HCT116 (cell line): ENCODE measurements around the gene PDE9A. TPM values are rescaled to one million over a fixed set of nuclear protein-coding genes. Genes with fewer than 3 reads are reported as not detected.

ENCODE experiments used
- ATAC-seq: fragments of 200-7000 bp; cut with Tn5 transposase; 2 replicates; pipeline ENCODE4 v1.9.1; 2020; ENCODE audit warnings: mild to moderate bottlenecking, moderate library complexity
- BruUV-seq: library from RNA; stranded (reverse); fragments of 400-500 nt; replicated peaks from 2 replicates; lab custom pipeline; 2021; lab: Mats Ljungman, UMichigan
- CTCF ChIA-PET: fragments of 300-600 bp; sonication (Branson Sonifier 250); formaldehyde crosslinking; loops from one replicate; lab custom pipeline; 2021; ENCODE audit warnings: antibody characterized with exemption; lab: Charles Lee
- POLR2A ChIA-PET: fragments of 300-600, 350-600 bp; sonication (Branson Sonifier 250); formaldehyde crosslinking; loops from one replicate; lab custom pipeline; 2021; ENCODE audit warnings: antibody characterized with exemption; lab: Charles Lee
- RAD21 ChIA-PET, 2 experiments: fragments of 300-600 bp; sonication (Branson Sonifier 250); formaldehyde crosslinking; loops; one replicate each; lab custom pipeline; 2023; ENCODE audit warnings: low total read pairs in 2 of 2; ENCODE audit not compliant: uncharacterized antibody in 2 of 2, unreplicated experiment in 2 of 2, low non-redundant PET in 1 of 2; lab: Charles Lee
- DNase-seq: peaks from one replicate; pipeline ENCODE4 v3.0.0-alpha.2; 2010; ENCODE audit warnings: low read depth, low spot score
- H2AFZ ChIP-seq: fragments of 200-600 bp; shearing (Covaris generic), sonication (generic); 2 replicates; pipeline ENCODE4 v1.6.1; 2017; ENCODE audit warnings: low read depth, mixed run types, mixed read lengths, antibody characterized with exemption, low read length; ENCODE audit not compliant: poor library complexity, severe bottlenecking
- H3K27ac ChIP-seq: 2 replicates; pipeline ENCODE4 v1.5.1; 2012; ENCODE audit warnings: low read depth, low read length
- H3K27me3 ChIP-seq: fragments of 200-600 bp; sonication (generic); 2 replicates; pipeline ENCODE4 v1.6.1; 2016; ENCODE audit warnings: mixed run types, low read length, mixed read lengths; ENCODE audit not compliant: insufficient read depth
- H3K36me3 ChIP-seq, 2 experiments: fragments of 200-500 bp in 1 of 2; fragments of 200-600 bp in 1 of 2; sonication (Bioruptor generic) in 1 of 2; sonication (generic) in 1 of 2; 2 replicates each; pipeline versions ENCODE4 v1.5.1 to v1.6.1; 2014 to 2016; ENCODE audit warnings: low read length in 2 of 2, inconsistent platforms in 1 of 2, mixed read lengths in 1 of 2, mixed run types in 1 of 2; ENCODE audit not compliant: insufficient read depth in 2 of 2, control insufficient read depth in 1 of 2
- H3K4me1 ChIP-seq, 2 experiments: fragments of 200-600 bp in 1 of 2; sonication (generic) in 1 of 2; 2 replicates each; pipeline versions ENCODE4 v1.5.1 to v1.6.1; 2012 to 2017; ENCODE audit warnings: low read length in 2 of 2, inconsistent platforms in 1 of 2, mild to moderate bottlenecking in 1 of 2, mixed read lengths in 1 of 2, mixed run types in 1 of 2, moderate library complexity in 1 of 2; ENCODE audit not compliant: insufficient read depth in 2 of 2, control insufficient read depth in 1 of 2
- H3K4me2 ChIP-seq: fragments of 200-600 bp; sonication (generic); 2 replicates; pipeline ENCODE4 v1.6.1; 2017; ENCODE audit warnings: mixed run types, low read length, mixed read lengths
- H3K4me3 ChIP-seq, 2 experiments: fragments of 200-600 bp in 1 of 2; sonication (generic) in 1 of 2; replicated peaks in 1 of 2; 2 replicates each; pipeline ENCODE4 v1.5.1; 2011 to 2016; ENCODE audit warnings: low read length in 2 of 2, control low read depth in 1 of 2, low read depth in 1 of 2, mild to moderate bottlenecking in 1 of 2, mixed read lengths in 1 of 2, mixed run types in 1 of 2
- H3K79me2 ChIP-seq: fragments of 200-600 bp; sonication (generic); 2 replicates; pipeline ENCODE4 v1.6.1; 2017; ENCODE audit warnings: mild to moderate bottlenecking, mixed run types, low read length, moderate library complexity, mixed read lengths; ENCODE audit not compliant: insufficient read depth
- H3K9ac ChIP-seq: fragments of 200-600 bp; sonication (generic); 2 replicates; pipeline ENCODE4 v1.6.1; 2016; ENCODE audit warnings: low read length, mixed read lengths
- H3K9me2 ChIP-seq: fragments of 200-600 bp; sonication (generic), shearing (Covaris generic); 2 replicates; pipeline ENCODE4 v1.6.1; 2017; ENCODE audit warnings: mixed run types, mild to moderate bottlenecking, moderate library complexity; ENCODE audit not compliant: insufficient read depth
- H3K9me3 ChIP-seq, 2 experiments: fragments of 200-500 bp in 1 of 2; fragments of 200-600 bp in 1 of 2; sonication (Bioruptor generic) in 1 of 2; sonication (generic) in 1 of 2; 2 replicates each; pipeline ENCODE4 v1.6.1; 2014 to 2017; ENCODE audit warnings: low read length in 2 of 2, mixed read lengths in 2 of 2, inconsistent platforms in 1 of 2, low read depth in 1 of 2, mild to moderate bottlenecking in 1 of 2, mixed run types in 1 of 2, moderate library complexity in 1 of 2; ENCODE audit not compliant: control insufficient read depth in 1 of 2, insufficient read depth in 1 of 2
- H4K20me1 ChIP-seq: fragments of 200-600 bp; sonication (generic), shearing (Covaris generic); 2 replicates; pipeline ENCODE4 v1.6.1; 2017; ENCODE audit warnings: mixed run types, mild to moderate bottlenecking, moderate library complexity; ENCODE audit not compliant: insufficient read depth
- CBX3 ChIP-seq: IDR thresholded peaks from 2 replicates; pipeline ENCODE4 v1.6.1; 2012; ENCODE audit warnings: low read depth
- CEBPB ChIP-seq: IDR thresholded peaks from 2 replicates; pipeline ENCODE4 v1.6.1; 2012; ENCODE audit warnings: low read depth
- CTCF ChIP-seq, 3 experiments: fragments of 200-600 bp in 1 of 3; sonication (generic) in 1 of 3; IDR thresholded peaks in 2 of 3; conservative IDR thresholded peaks in 1 of 3; 2 replicates each; pipeline ENCODE4 v1.5.1; 2012 to 2017; ENCODE audit warnings: low read depth in 2 of 3, low read length in 2 of 3, antibody characterized with exemption in 1 of 3, borderline replicate concordance in 1 of 3, control low read depth in 1 of 3, mild to moderate bottlenecking in 1 of 3, mixed read lengths in 1 of 3, mixed run types in 1 of 3, moderate library complexity in 1 of 3; ENCODE audit not compliant: insufficient read depth in 1 of 3
- EGR1 ChIP-seq: IDR thresholded peaks from 2 replicates; pipeline ENCODE4 v1.6.1; 2012; ENCODE audit warnings: low read depth
- ELF1 ChIP-seq: IDR thresholded peaks from 2 replicates; pipeline ENCODE4 v1.6.1; 2012; ENCODE audit warnings: low read depth, borderline replicate concordance
- EZH2 ChIP-seq: fragments of 200-600 bp; sonication (generic); IDR thresholded peaks from 2 replicates; pipeline ENCODE4 v1.6.1; 2017; ENCODE audit warnings: antibody characterized with exemption, mixed run types
- EZH2phosphoT487 ChIP-seq: fragments of 200-600 bp; IDR thresholded peaks from 2 replicates; pipeline ENCODE4 v1.6.1; 2018; ENCODE audit warnings: antibody characterized with exemption, borderline replicate concordance
- FOSL1 ChIP-seq: IDR thresholded peaks from 2 replicates; pipeline ENCODE4 v1.6.1; 2012; ENCODE audit warnings: low read depth
- JUND ChIP-seq: IDR thresholded peaks from 2 replicates; pipeline ENCODE4 v1.6.1; 2012
- MAX ChIP-seq: IDR thresholded peaks from 2 replicates; pipeline ENCODE4 v1.6.1; 2012
- POLR2A ChIP-seq: IDR thresholded peaks from 2 replicates; pipeline ENCODE4 v1.7.0; 2011; ENCODE audit warnings: borderline replicate concordance; ENCODE audit not compliant: insufficient read depth, insufficient read length; ENCODE audit errors: extremely low read depth
- RAD21 ChIP-seq: IDR thresholded peaks from 2 replicates; pipeline ENCODE4 v1.6.1; 2012; ENCODE audit warnings: low read depth, mild to moderate bottlenecking
- SP1 ChIP-seq: IDR thresholded peaks from 2 replicates; pipeline ENCODE4 v1.6.1; 2012; ENCODE audit warnings: low read depth
- SRF ChIP-seq: IDR thresholded peaks from 2 replicates; pipeline ENCODE4 v1.6.1; 2012; ENCODE audit warnings: low read depth
- TCF7L2 ChIP-seq: IDR thresholded peaks from 2 replicates; pipeline ENCODE4 v1.7.0; 2011; ENCODE audit warnings: borderline replicate concordance, inconsistent platforms; ENCODE audit not compliant: insufficient read depth, insufficient read length; ENCODE audit errors: extremely low read depth
- YY1 ChIP-seq: IDR thresholded peaks from 2 replicates; pipeline ENCODE4 v1.6.1; 2011; ENCODE audit warnings: low read length, low read depth, moderate library complexity, mild to moderate bottlenecking; ENCODE audit not compliant: insufficient replicate concordance; ENCODE audit errors: extremely low read depth
- ZNF274 ChIP-seq: fragments of 200-500 bp; sonication (Bioruptor generic); IDR thresholded peaks from 2 replicates; pipeline ENCODE4 v1.6.1; 2014; ENCODE audit warnings: mild to moderate bottlenecking, low read depth, low read length, inconsistent platforms
- intact Hi-C: fragments of 100-400 bp; cut with micrococcal nuclease; formaldehyde crosslinking; loops from 2 replicates; pipeline ENCODE4 v1.10.0; 2022
- total RNA-seq: library from RNA; stranded (reverse); gene quantifications from one replicate; pipeline ENCODE4 v1.2.1, GENCODE V29; 2021; ENCODE audit not compliant: unreplicated experiment
- TF ChIP-seq, protein P1 (sequence below): IDR thresholded peaks from 2 replicates; pipeline ENCODE4 v1.6.1; 2012; ENCODE audit warnings: low read depth

The PDE9A gene
- total RNA-seq, 1 experiment from 2014 or later: 31.4 TPM

- TF ChIP-seq TCF7L2: no peak
- TF ChIP-seq FOSL1: no peak
- no peak for TF ChIP-seq RAD21
- no peak for TF ChIP-seq SRF
- TF ChIP-seq EGR1: no peak
- no peak for TF ChIP-seq ZNF274
- TF ChIP-seq EZH2phosphoT487: no peak
Observed at GRCh38 chr21:42639646-42640152, 13.7 kb upstream of the PDE9A start (continued).

DNA sequence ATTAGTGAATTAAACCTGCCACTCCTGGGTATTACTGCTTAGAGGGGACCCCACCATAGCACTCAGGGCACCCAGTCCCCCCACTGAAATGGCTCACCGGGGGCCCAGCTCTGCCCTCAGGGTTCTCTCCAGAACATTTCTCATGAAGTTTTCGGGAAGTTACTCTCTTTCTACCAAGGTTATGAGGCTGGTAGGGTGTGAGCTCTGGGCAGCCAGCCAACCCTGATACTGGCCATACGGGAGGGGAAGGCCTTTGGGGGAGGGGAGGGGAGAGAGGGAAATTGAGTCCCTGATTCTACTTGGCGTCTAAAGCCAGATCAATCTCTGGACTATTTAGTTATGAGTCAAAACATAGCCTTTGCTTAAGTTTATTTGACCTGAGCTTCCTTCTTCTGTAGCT, 12.9 kb upstream of the PDE9A start:
- H3K9me3 ChIP-seq: no peaks in the 10 kb centered on the region
- TF ChIP-seq ZNF274 (no peak), EZH2 (no peak), CEBPB (no peak), SRF (no peak), EZH2phosphoT487 (no peak), EGR1 (no peak), SP1 (no peak), JUND (no peak), POLR2A (no peak), CTCF (IDR thresholded peaks at IDR 0.05 in 2 of 3, conservative IDR thresholded peaks at IDR 0.05 in 1 of 3; ENCODE audit: borderline replicate concordance in 1 of 3, insufficient read depth in 1 of 3, low read depth in 2 of 3, low read length in 2 of 3) (no peak), RAD21 (no peak), YY1 (no peak), MAX (no peak), TCF7L2 (no peak), CBX3 (no peak), ELF1 (no peak)
- TF ChIP-seq, protein P1, sequence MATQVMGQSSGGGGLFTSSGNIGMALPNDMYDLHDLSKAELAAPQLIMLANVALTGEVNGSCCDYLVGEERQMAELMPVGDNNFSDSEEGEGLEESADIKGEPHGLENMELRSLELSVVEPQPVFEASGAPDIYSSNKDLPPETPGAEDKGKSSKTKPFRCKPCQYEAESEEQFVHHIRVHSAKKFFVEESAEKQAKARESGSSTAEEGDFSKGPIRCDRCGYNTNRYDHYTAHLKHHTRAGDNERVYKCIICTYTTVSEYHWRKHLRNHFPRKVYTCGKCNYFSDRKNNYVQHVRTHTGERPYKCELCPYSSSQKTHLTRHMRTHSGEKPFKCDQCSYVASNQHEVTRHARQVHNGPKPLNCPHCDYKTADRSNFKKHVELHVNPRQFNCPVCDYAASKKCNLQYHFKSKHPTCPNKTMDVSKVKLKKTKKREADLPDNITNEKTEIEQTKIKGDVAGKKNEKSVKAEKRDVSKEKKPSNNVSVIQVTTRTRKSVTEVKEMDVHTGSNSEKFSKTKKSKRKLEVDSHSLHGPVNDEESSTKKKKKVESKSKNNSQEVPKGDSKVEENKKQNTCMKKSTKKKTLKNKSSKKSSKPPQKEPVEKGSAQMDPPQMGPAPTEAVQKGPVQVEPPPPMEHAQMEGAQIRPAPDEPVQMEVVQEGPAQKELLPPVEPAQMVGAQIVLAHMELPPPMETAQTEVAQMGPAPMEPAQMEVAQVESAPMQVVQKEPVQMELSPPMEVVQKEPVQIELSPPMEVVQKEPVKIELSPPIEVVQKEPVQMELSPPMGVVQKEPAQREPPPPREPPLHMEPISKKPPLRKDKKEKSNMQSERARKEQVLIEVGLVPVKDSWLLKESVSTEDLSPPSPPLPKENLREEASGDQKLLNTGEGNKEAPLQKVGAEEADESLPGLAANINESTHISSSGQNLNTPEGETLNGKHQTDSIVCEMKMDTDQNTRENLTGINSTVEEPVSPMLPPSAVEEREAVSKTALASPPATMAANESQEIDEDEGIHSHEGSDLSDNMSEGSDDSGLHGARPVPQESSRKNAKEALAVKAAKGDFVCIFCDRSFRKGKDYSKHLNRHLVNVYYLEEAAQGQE: no peak
- H4K20me1 ChIP-seq: no peaks in the 10 kb centered on the region
- H3K4me1 ChIP-seq: peaks cover 4 to 12% of the 10 kb centered on the region in 2 experiments
- H3K4me2 ChIP-seq: peak overlapping the region; percentile 27; the same call in 1 of the 2 replicates
- RAD21 ChIA-PET: no interaction called here
- DNase-seq (no peak), ATAC-seq (peak; percentile 34; the same call in 1 of the 2 replicates)
- BruUV-seq: no TSS peak
- intact Hi-C loops: no loop called here
- H3K36me3 ChIP-seq: no peaks in the 10 kb centered on the region
- H3K79me2 ChIP-seq: no peaks in the 10 kb centered on the region
- H3K9me2 ChIP-seq: no peaks in the 10 kb centered on the region
- no peak overlapping the region for H3K27ac ChIP-seq
- no peak overlapping the region for H3K9ac ChIP-seq
- no peak overlapping the region for H3K4me3 ChIP-seq
- CTCF ChIA-PET: interaction anchor here (0.8 kb wide), 1 partner anchor 11 kb away, joined by 3 read pairs; no protein-coding TSS in a partner anchor
- no peak overlapping the region for H2AFZ ChIP-seq
- H3K27me3 ChIP-seq: 0 out of 2 replicates have a peak, but pooled peaks cover 4% of the 10 kb centered on the region
- POLR2A ChIA-PET: interaction anchor here (0.5 kb wide), 1 partner anchor 106 kb away, joined by 3 read pairs; no protein-coding TSS in a partner anchor
